OCI-LY7 (cell line): ENCODE measurements around the gene IGSF9. TPM values are rescaled to one million over a fixed set of nuclear protein-coding genes. Genes with fewer than 3 reads are reported as not detected.

ENCODE experiments used
- BruUV-seq: library from RNA; stranded (reverse); fragments of 400-500 nt; replicated peaks from 2 replicates; lab custom pipeline; 2021; lab: Mats Ljungman, UMichigan
- CTCF ChIA-PET: fragments of 300-600 bp; sonication (Branson Sonifier 250); formaldehyde crosslinking; loops from one replicate; lab custom pipeline; 2022; ENCODE audit warnings: antibody characterized with exemption; ENCODE audit not compliant: unreplicated experiment; lab: Charles Lee
- POLR2A ChIA-PET: fragments of 300-600 bp; sonication (Branson Sonifier 250); formaldehyde crosslinking; loops from one replicate; lab custom pipeline; 2022; ENCODE audit warnings: antibody characterized with exemption; lab: Charles Lee
- DNase-seq: peaks from one replicate; pipeline ENCODE4 v3.0.0-alpha.2; 2015; ENCODE audit warnings: low spot score
- H2AFZ ChIP-seq: fragments of 200-600 bp; sonication (generic), shearing (Covaris generic); 2 replicates; pipeline ENCODE4 v1.6.1; 2014; ENCODE audit warnings: mild to moderate bottlenecking, antibody characterized with exemption, low read length, moderate library complexity
- H3K27ac ChIP-seq: fragments of 200-600 bp; sonication (generic); 2 replicates; pipeline ENCODE4 v1.5.1; 2014; ENCODE audit warnings: mixed run types, low read depth, mild to moderate bottlenecking, moderate library complexity, low read length, inconsistent platforms; ENCODE audit not compliant: poor library complexity, severe bottlenecking
- H3K36me3 ChIP-seq: fragments of 200-600 bp; sonication (generic); 2 replicates; pipeline ENCODE4 v1.6.1; 2014; ENCODE audit warnings: mild to moderate bottlenecking, antibody characterized with exemption, low read length, moderate library complexity, mixed read lengths; ENCODE audit not compliant: insufficient read depth
- H3K4me1 ChIP-seq: fragments of 200-600 bp; sonication (generic); 2 replicates; pipeline ENCODE4 v1.5.1; 2014; ENCODE audit warnings: mild to moderate bottlenecking, low read length; ENCODE audit not compliant: insufficient read depth, poor library complexity, severe bottlenecking
- H3K4me2 ChIP-seq: fragments of 200-600 bp; sonication (generic); 2 replicates; pipeline ENCODE4 v1.6.1; 2014; ENCODE audit warnings: mild to moderate bottlenecking, low read length
- H3K4me3 ChIP-seq: fragments of 200-600 bp; sonication (generic); 2 replicates; pipeline ENCODE4 v1.5.1; 2014; ENCODE audit warnings: mild to moderate bottlenecking, low read depth, low read length; ENCODE audit not compliant: poor library complexity, severe bottlenecking
- H3K79me2 ChIP-seq: fragments of 200-600 bp; sonication (generic); 2 replicates; pipeline ENCODE4 v1.6.1; 2016; ENCODE audit warnings: low read depth, mild to moderate bottlenecking, low read length, moderate library complexity, mixed read lengths; ENCODE audit not compliant: insufficient read depth
- H3K9me2 ChIP-seq: fragments of 200-600 bp; sonication (generic); 2 replicates; pipeline ENCODE4 v1.6.1; 2016; ENCODE audit warnings: mild to moderate bottlenecking, low read length, mixed read lengths; ENCODE audit not compliant: insufficient read depth
- H3K9me3 ChIP-seq: fragments of 200-600 bp; sonication (generic); 2 replicates; pipeline ENCODE4 v1.6.1; 2014; ENCODE audit warnings: mild to moderate bottlenecking, mixed run types, low read length, mixed read lengths
- H4K20me1 ChIP-seq: fragments of 200-600 bp; sonication (generic); 2 replicates; pipeline ENCODE4 v1.6.1; 2014; ENCODE audit warnings: mild to moderate bottlenecking, antibody characterized with exemption, low read length, moderate library complexity, mixed read lengths; ENCODE audit not compliant: insufficient read depth
- EZH2phosphoT487 ChIP-seq: fragments of 200-600 bp; sonication (generic); IDR thresholded peaks from 2 replicates; pipeline ENCODE4 v1.6.1; 2018; ENCODE audit warnings: low read depth, borderline replicate concordance, mild to moderate bottlenecking, mixed run types, antibody characterized with exemption, low read length, moderate library complexity, mixed read lengths
- intact Hi-C: fragments of 100-400 bp; cut with micrococcal nuclease; formaldehyde crosslinking; loops from one replicate; pipeline ENCODE4 v1.10.0; 2022; ENCODE audit not compliant: unreplicated experiment
- total RNA-seq, 2 experiments: library from RNA; depleted of rRNA in 1 of 2; stranded (reverse); fragments of >200 nt in 1 of 2; shearing (Covaris generic) in 1 of 2; gene quantifications; 2 replicates each; pipeline ENCODE4 v1.2.3, GENCODE V29; 2014 to 2022
- TF ChIP-seq, protein P1 (sequence below): fragments of 200-600 bp; sonication (generic); conservative IDR thresholded peaks from 2 replicates; pipeline ENCODE4 v1.5.1; 2014; ENCODE audit warnings: mild to moderate bottlenecking, antibody characterized with exemption, low read length, moderate library complexity, mixed read lengths

The IGSF9 gene
- total RNA-seq, 2 experiments from 2014 or later, result not detected

DNA sequence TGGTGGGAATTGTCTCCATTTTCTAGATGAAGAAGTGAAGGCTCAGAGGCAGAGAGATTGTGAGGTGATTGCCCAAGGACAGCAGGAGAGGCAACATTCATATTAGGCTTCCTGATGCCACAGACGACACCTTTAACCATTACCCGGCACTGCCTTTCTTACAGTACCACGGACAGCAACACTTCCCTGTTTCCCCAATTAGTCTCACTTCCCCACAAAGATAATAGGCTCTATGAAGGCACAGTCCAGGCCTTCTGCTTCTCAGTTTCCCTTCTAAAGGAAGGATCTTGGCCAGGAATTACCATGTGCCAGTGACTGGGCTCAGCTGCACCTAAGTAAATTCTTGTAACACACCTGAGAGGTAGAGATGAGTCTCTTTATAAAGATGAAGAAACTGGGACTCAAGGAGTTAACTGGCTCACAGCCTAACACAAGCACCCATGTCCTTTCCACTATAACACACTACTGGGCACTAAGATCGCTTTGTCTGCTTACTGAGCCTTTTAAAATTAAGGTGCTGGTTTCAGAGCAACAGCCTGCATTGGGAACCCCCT is 9.6 kb downstream of the IGSF9 start:
- intact Hi-C loops, result loop anchor here (1.0 to 2.0 kb wide), 2 partner anchors 72 to 143 kb away; no protein-coding TSS in a partner anchor
- Histone ChIP-seq H3K4me2 (no peak overlapping the region), H4K20me1 (no peaks in the 10 kb centered on the region), H3K79me2 (no peaks in the 10 kb centered on the region), H3K9me3 (no peaks in the 10 kb centered on the region), H3K4me3 (no peak overlapping the region), H3K4me1 (peaks cover 8% of the 10 kb centered on the region), H3K36me3 (no peaks in the 10 kb centered on the region), H3K9me2 (no peaks in the 10 kb centered on the region), H3K27ac (no peak overlapping the region), H2AFZ (no peak overlapping the region)
- DNase-seq, result no peak
- no TSS peak for BruUV-seq
- ChIA-PET CTCF (interaction anchor here (1.1 kb wide), 1 partner anchor 72 kb away, joined by 4 read pairs; no protein-coding TSS in a partner anchor), POLR2A (no interaction called here)
- TF ChIP-seq, protein P1, sequence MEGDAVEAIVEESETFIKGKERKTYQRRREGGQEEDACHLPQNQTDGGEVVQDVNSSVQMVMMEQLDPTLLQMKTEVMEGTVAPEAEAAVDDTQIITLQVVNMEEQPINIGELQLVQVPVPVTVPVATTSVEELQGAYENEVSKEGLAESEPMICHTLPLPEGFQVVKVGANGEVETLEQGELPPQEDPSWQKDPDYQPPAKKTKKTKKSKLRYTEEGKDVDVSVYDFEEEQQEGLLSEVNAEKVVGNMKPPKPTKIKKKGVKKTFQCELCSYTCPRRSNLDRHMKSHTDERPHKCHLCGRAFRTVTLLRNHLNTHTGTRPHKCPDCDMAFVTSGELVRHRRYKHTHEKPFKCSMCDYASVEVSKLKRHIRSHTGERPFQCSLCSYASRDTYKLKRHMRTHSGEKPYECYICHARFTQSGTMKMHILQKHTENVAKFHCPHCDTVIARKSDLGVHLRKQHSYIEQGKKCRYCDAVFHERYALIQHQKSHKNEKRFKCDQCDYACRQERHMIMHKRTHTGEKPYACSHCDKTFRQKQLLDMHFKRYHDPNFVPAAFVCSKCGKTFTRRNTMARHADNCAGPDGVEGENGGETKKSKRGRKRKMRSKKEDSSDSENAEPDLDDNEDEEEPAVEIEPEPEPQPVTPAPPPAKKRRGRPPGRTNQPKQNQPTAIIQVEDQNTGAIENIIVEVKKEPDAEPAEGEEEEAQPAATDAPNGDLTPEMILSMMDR, result no peak
- TF ChIP-seq EZH2phosphoT487, result no peak

GRCh38 chr1:159935305-159935704 is 10.1 kb downstream of the IGSF9 start:
- H2AFZ ChIP-seq, result no peak overlapping the region
- H3K4me1 ChIP-seq, result peaks cover 8% of the 10 kb centered on the region
- TF ChIP-seq, protein P1, result no peak
- TF ChIP-seq EZH2phosphoT487, result no peak
- H3K27ac ChIP-seq, result no peak overlapping the region
- no peak overlapping the region for H3K4me2 ChIP-seq
- no peaks in the 10 kb centered on the region for H4K20me1 ChIP-seq
- intact Hi-C loops, result no loop called here
- CTCF ChIA-PET, result no interaction called here
- H3K79me2 ChIP-seq, result no peaks in the 10 kb centered on the region
- no peak overlapping the region for H3K4me3 ChIP-seq
- DNase-seq, result no peak
- H3K9me2 ChIP-seq, result no peaks in the 10 kb centered on the region
- no TSS peak for BruUV-seq
- no peaks in the 10 kb centered on the region for H3K36me3 ChIP-seq
- POLR2A ChIA-PET, result no interaction called here
- H3K9me3 ChIP-seq, result no peaks in the 10 kb centered on the region
